Neutrophil (primary cell): Measurements from ENCODE around the gene FOXN3.

Experiments used
- H3K27ac ChIP-seq: fragments of 200-600 bp; sonication (generic); 2 replicates; pipeline ENCODE4 v1.5.1; 2016; ENCODE audit warnings: mild to moderate bottlenecking, moderate library complexity
- H3K27me3 ChIP-seq: fragments of 200-600 bp; sonication (generic); 2 replicates; pipeline ENCODE4 v1.6.0; 2016; ENCODE audit warnings: mild to moderate bottlenecking
- H3K36me3 ChIP-seq: fragments of 200-600 bp; sonication (generic); 2 replicates; pipeline ENCODE4 v1.5.1; 2017
- H3K4me1 ChIP-seq, 2 experiments: fragments of 200-600 bp in 1 of 2; sonication (generic) in 1 of 2; 1 replicate in 1 of 2; 2 replicates in 1 of 2; pipeline versions ENCODE4 v1.5.1 to v1.6.1; 2013 to 2016; ENCODE audit warnings: low read depth in 1 of 2, low read length in 1 of 2, mild to moderate bottlenecking in 1 of 2, moderate library complexity in 1 of 2; ENCODE audit not compliant: control insufficient read depth in 1 of 2, insufficient read depth in 1 of 2
- H3K4me3 ChIP-seq, 2 experiments: fragments of 200-600 bp in 1 of 2; sonication (generic) in 1 of 2; 1 replicate in 1 of 2; 2 replicates in 1 of 2; pipeline ENCODE4 v1.5.1; 2013 to 2016; ENCODE audit warnings: low read depth in 1 of 2, low read length in 1 of 2, mild to moderate bottlenecking in 1 of 2, moderate library complexity in 1 of 2
- H3K9me3 ChIP-seq: fragments of 200-600 bp; sonication (generic); 2 replicates; pipeline ENCODE4 v1.5.1; 2016
- TF ChIP-seq, protein P1 (sequence below): fragments of 200-600 bp; sonication (generic); IDR thresholded peaks from 2 replicates; pipeline ENCODE4 v1.5.1; 2016; ENCODE audit warnings: antibody characterized with exemption

The FOXN3 gene

GRCh38 chr14:89292579-89293313, 124.3 kb downstream of the FOXN3 start:
- Histone ChIP-seq H3K36me3 (peaks cover 20% of the 10 kb centered on the region), H3K9me3 (no peaks in the 10 kb centered on the region), H3K4me3 (no peak overlapping the region), H3K27ac (peak overlapping the region; percentile 70), H3K4me1 (peaks cover 23 to 28% of the 10 kb centered on the region in 2 experiments), H3K27me3 (no peaks in the 10 kb centered on the region)
- TF ChIP-seq, protein P1, sequence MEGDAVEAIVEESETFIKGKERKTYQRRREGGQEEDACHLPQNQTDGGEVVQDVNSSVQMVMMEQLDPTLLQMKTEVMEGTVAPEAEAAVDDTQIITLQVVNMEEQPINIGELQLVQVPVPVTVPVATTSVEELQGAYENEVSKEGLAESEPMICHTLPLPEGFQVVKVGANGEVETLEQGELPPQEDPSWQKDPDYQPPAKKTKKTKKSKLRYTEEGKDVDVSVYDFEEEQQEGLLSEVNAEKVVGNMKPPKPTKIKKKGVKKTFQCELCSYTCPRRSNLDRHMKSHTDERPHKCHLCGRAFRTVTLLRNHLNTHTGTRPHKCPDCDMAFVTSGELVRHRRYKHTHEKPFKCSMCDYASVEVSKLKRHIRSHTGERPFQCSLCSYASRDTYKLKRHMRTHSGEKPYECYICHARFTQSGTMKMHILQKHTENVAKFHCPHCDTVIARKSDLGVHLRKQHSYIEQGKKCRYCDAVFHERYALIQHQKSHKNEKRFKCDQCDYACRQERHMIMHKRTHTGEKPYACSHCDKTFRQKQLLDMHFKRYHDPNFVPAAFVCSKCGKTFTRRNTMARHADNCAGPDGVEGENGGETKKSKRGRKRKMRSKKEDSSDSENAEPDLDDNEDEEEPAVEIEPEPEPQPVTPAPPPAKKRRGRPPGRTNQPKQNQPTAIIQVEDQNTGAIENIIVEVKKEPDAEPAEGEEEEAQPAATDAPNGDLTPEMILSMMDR, result no peak

GRCh38 chr14:89291351-89291940, 125.6 kb downstream of the FOXN3 start:
- no peak overlapping the region for H3K4me3 ChIP-seq
- H3K9me3 ChIP-seq, result no peaks in the 10 kb centered on the region
- H3K27me3 ChIP-seq, result no peaks in the 10 kb centered on the region
- peaks cover 22 to 27% of the 10 kb centered on the region in 2 experiments for H3K4me1 ChIP-seq
- peaks cover 20% of the 10 kb centered on the region for H3K36me3 ChIP-seq
- TF ChIP-seq, protein P1, result no peak
- no peak overlapping the region for H3K27ac ChIP-seq

GRCh38 chr14:89290813-89291212, 126.2 kb downstream of the FOXN3 start:
- Histone ChIP-seq H3K36me3 (peaks cover 20% of the 10 kb centered on the region), H3K9me3 (no peaks in the 10 kb centered on the region), H3K4me1 (peaks cover 19 to 22% of the 10 kb centered on the region in 2 experiments), H3K27ac (no peak overlapping the region), H3K27me3 (no peaks in the 10 kb centered on the region), H3K4me3 (no peak overlapping the region)
- TF ChIP-seq, protein P1, result no peak

- no peaks in the 10 kb centered on the region for H3K27me3 ChIP-seq
- H3K36me3 ChIP-seq, result peaks cover 18% of the 10 kb centered on the region
- H3K9me3 ChIP-seq, result no peaks in the 10 kb centered on the region
- H3K4me1 ChIP-seq, result peaks cover 19 to 22% of the 10 kb centered on the region in 2 experiments
- TF ChIP-seq, protein P1, result no peak
- H3K4me3 ChIP-seq, result no peak overlapping the region
- no peak overlapping the region for H3K27ac ChIP-seq
Observed at GRCh38 chr14:89289477-89289876, 127.6 kb downstream of the FOXN3 start.

DNA sequence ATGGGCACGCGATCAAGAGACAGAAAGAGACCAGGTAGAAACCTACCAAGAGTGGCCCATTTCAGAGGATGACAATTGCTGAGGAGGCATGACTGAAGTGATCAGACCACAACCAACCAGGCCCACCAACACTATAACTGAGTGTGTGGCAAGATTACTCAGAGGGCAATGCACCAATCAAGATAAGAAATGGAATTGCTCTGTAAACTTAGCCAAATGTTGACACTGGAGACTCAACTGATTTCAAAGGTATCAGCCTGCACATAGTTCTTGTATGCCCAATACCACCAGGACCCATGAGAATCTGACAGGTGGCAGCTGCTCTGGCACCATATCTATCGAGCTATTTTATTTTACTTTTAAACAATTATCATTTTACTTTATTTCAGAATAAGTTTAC, 128.9 kb downstream of the FOXN3 start:
- no peaks in the 10 kb centered on the region for H3K27me3 ChIP-seq
- no peak overlapping the region for H3K27ac ChIP-seq
- H3K36me3 ChIP-seq, result peaks cover 11% of the 10 kb centered on the region
- H3K9me3 ChIP-seq, result no peaks in the 10 kb centered on the region
- TF ChIP-seq, protein P1, result no peak
- H3K4me1 ChIP-seq, result peaks cover 11% of the 10 kb centered on the region in 2 experiments
- H3K4me3 ChIP-seq, result no peak overlapping the region
